AG08395 (cell line): ENCODE results near the gene OR8D2.
"Not testable (repeated sequence)": the region's sequence is repeated elsewhere in the genome, so short reads cannot be mapped to it uniquely, and the experiment has no call there.

Source experiments
- DNase-seq: peaks from one replicate; pipeline ENCODE4 v3.0.0; 2012; ENCODE audit warnings: mixed read lengths, low spot score

OR8D2 gene

GRCh38 chr11:124285610-124286344, 34.2 kb downstream of the OR8D2 start:
- DNase-seq = no peak

- no peak for DNase-seq
Measured at GRCh38 chr11:124278261-124278660, 41.7 kb downstream of the OR8D2 start.

GRCh38 chr11:124277804-124278203, 42.2 kb downstream of the OR8D2 start:
- DNase-seq = no peak

- no peak for DNase-seq
Measured at GRCh38 chr11:124277207-124277606, 42.8 kb downstream of the OR8D2 start.

- no peak for DNase-seq
Measured at GRCh38 chr11:124276081-124276480, 43.9 kb downstream of the OR8D2 start.

- no peak for DNase-seq
Measured at GRCh38 chr11:124274000-124274399, 46.0 kb downstream of the OR8D2 start.

GRCh38 chr11:124270886-124271285, 49.1 kb downstream of the OR8D2 start:
- DNase-seq = not testable (repeated sequence)
